Measurements from ENCODE around the gene CUZD1. TPM values are rescaled to one million over a fixed set of nuclear protein-coding genes. Genes with fewer than 3 reads are reported as not detected.
"Not testable (repeated sequence)": the region's sequence is repeated elsewhere in the genome, so short reads cannot be mapped to it uniquely, and the experiment has no call there.

The CUZD1 gene
- total RNA-seq, 4 donors from 2014 or later, result 0.42 to 0.76 TPM; not detected in 2

DNA sequence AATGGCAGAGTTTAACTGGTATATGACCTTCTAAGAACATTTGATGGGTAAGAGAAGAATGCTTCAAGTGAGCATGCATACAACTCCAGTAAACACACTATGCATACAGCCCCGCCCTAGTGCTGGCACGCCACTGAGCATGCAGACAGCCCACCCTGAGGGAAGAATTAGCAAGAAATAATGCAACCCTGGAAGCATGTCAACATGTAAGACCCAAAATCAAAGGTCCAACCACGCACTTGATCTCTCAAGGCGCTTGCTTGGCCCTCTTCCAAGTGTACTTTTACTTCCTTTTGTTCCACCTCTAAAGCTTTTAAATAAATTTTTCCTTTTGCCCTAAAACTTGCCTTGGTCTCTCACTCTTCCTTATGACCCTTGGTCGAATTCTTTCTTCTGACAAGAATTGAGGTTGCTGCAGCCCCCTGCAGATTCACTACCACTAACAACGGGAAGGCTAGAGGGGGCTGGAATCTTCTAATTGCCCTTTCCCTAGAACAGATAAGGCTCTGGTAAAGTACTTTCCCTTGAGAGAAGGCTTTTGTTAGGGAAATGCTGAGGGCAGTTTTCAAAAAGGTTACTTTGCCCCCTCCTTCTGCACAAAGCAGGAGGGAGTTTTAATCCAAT, 30.3 kb upstream of the CUZD1 start:
- Histone ChIP-seq H3K36me3 (no peaks in the 10 kb centered on the region), H3K9me3 (no peaks in the 10 kb centered on the region), H3K27ac (no peak overlapping the region), H3K27me3 (no peaks in the 10 kb centered on the region), H3K4me3 (no peak overlapping the region), H3K4me1 (peaks cover 6 to 31% (median 7%) of the 10 kb centered on the region in 3 donors)
- DNase-seq, result no peak
- TF ChIP-seq CTCF (IDR thresholded peaks at IDR 0.05), result no peak
- 37 to 48% methylated on average over 6 of the region's 6 CpGs for WGBS, 2 donors
- intact Hi-C loops (cut with DNase I), result no loop called here

DNA sequence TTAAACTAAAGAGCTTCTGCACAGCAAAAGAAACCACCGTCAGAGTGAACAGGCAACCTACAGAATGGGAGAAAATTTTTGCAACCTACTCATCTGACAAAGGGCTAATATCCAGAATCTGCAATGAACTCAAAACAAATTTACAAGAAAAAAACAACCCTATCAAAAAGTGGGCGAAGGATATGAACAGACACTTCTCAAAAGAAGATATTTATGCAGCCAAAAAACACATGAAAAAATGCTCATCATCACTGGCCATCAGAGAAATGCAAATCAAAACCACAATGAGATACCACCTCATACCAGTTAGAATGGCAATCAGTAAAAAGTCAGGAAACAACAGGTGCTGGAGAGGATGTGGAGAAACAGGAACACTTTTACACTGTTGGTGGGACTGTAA, 26.3 kb upstream of the CUZD1 start:
- H3K4me3 ChIP-seq; H3K4me1 ChIP-seq; H3K36me3 ChIP-seq; H3K9me3 ChIP-seq; H3K27me3 ChIP-seq; intact Hi-C loops (cut with DNase I); H3K27ac ChIP-seq; DNase-seq: not testable (repeated sequence)
- WGBS, 2 donors, result 85 to 100% methylated on average over 2 of the region's 2 CpGs

GRCh38 chr10:122868768-122869167, 23.1 kb upstream of the CUZD1 start:
- H3K4me1 ChIP-seq; H3K9me3 ChIP-seq; DNase-seq; H3K27ac ChIP-seq; intact Hi-C loops (cut with DNase I); H3K4me3 ChIP-seq; H3K27me3 ChIP-seq; H3K36me3 ChIP-seq: not testable (repeated sequence)
- WGBS, 2 donors, result 83 to 90% methylated on average over 1 to 2 of the region's 2 CpGs

DNA sequence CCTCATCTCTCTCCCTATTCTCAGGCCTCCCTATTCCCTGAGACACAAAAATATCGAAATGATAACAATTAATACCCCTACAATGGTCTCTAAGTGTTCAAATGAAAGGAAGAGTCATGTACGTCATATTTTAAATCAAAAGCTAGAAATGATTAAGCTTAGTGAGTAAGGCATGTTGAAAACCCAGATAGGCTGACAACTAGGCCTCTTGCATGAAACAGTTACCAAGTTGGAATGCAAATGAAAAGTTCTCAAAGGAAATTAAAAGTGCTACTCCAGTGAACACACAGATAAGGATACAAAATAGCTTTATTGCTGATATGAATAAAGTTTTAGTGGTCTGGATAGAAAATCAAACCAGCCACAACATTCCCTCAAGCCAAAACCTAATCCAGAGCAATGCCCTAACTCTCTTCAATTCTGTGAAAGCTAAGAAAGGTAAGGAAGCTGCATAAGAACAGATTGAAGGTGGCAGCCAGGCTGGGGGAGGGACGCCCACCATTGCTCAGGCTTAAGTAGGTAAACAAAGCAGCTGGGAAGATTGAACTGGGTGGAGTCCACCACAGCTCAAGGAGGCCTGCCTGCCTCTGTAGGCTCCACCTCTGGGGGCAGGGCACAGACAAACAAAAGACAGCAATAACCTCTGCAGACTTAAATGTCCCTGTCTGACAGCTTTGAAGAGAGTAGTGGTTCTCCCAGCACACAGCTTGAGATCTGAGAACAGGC, 21.3 kb upstream of the CUZD1 start:
- H3K27ac ChIP-seq; H3K9me3 ChIP-seq; H3K4me1 ChIP-seq; H3K27me3 ChIP-seq; intact Hi-C loops (cut with DNase I); DNase-seq; H3K4me3 ChIP-seq; H3K36me3 ChIP-seq: not testable (repeated sequence)
- 76 to 91% methylated on average over 3 of the region's 3 CpGs for WGBS, 2 donors

DNA sequence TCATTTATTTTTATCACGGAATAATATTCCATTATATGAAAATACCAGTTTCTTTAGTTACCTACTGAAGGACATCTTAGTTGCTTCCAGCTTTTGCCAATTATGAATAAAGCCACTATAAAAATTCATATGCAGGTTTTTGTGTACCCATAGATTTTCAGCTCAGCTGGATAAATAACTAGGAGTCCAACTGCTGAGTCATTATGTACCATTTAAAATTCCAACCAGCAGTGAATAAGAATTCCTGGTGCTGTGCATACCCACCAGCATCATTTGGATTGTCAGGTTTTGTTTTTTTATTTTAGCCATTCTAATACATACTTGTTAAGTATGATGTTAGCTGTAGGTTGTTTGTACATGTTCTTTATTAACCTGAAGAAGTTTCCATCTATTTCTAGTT, 19.2 kb upstream of the CUZD1 start:
- Histone ChIP-seq H3K4me1 (no peaks in the 10 kb centered on the region), H3K4me3 (no peak overlapping the region), H3K9me3 (no peaks in the 10 kb centered on the region), H3K36me3 (no peaks in the 10 kb centered on the region), H3K27me3 (no peaks in the 10 kb centered on the region), H3K27ac (no peak overlapping the region)
- 47 to 80% methylated on average over 1 of the region's 1 CpG for WGBS, 2 donors
- intact Hi-C loops (cut with DNase I), result no loop called here
- TF ChIP-seq POLR2A (IDR thresholded peaks at IDR 0.05) (no peak), CTCF (IDR thresholded peaks at IDR 0.05) (no peak)
- no peak for DNase-seq

- Histone ChIP-seq H3K4me3 (no peak overlapping the region), H3K9me3 (no peaks in the 10 kb centered on the region), H3K27ac (no peak overlapping the region), H3K4me1 (no peaks in the 10 kb centered on the region), H3K27me3 (no peaks in the 10 kb centered on the region), H3K36me3 (no peaks in the 10 kb centered on the region)
- TF ChIP-seq CTCF (IDR thresholded peaks at IDR 0.05) (no peak), POLR2A (IDR thresholded peaks at IDR 0.05) (no peak)
- WGBS, 2 donors, result 98 to 100% methylated on average over 2 of the region's 2 CpGs
- intact Hi-C loops (cut with DNase I), result no loop called here
- no peak for DNase-seq
These were observed 18.5 kb upstream of the CUZD1 start for GRCh38 chr10:122864194-122864592.

All from esophagus squamous epithelium (tissue), 5 donors.